ENCODE data around the gene MCM3AP. TPM values are rescaled to one million over a fixed set of nuclear protein-coding genes. Genes with fewer than 3 reads are reported as not detected.
"Not testable (repeated sequence)": the region's sequence is repeated elsewhere in the genome, so short reads cannot be mapped to it uniquely, and the experiment has no call there.

Gene MCM3AP
- total RNA-seq, 1 experiment from 2014 or later: 76.2 TPM

- DNase-seq (ENCODE audit: low read depth): no peak
- in situ Hi-C loops (cut with HindIII; ENCODE audit: low pct_unique_long_range_greater_than_20kb, low sequenced_read_pairs): no loop called here
These were observed 72.5 kb downstream of the MCM3AP start for GRCh38 chr21:46212721-46213484.

DNA sequence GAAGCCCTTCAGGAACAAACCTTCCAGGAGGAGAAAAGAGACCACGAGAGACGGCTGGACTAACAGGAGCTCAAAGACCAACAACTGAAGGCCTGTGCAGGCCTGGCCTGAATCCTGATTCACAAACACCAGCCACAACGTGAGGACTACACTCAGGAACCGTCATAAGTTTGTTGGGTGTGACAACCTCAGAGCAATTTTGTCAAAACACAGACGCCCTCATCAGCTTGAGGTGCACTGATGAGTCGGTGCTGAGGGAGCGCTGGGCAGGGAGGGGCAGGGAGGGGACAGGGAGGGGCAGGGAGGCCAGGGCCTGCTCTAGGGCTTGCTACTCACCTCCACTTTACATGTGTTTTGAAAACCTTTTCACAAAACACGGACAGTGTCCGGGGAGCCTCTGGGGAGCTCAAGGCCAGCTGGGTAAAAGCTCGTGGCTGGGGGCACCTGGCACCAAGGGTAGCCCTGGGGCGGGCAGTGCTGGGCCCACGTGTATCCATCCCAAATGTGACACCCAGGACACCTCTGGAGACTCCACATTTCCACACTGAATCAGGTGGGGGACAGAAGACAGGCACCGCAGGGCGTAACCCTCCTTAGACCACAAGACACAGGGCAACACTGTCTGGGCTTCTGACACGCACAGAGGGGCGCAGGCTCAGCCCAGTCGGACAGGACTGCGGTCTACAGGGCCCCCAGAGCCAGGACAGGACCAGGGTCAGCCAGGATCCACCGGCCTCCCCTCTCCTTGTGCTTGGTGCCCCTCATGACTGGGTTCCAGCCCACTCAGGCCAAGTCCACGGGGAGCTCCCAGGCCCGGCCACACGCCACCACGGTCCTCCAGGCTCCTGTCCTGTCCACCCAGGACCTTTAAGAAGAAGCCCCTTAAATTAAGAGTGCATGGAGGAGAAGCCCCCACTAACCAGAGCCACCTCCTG is 73.4 kb downstream of the MCM3AP start:
- DNase-seq (ENCODE audit: low read depth): no peak
- in situ Hi-C loops (cut with HindIII; ENCODE audit: low pct_unique_long_range_greater_than_20kb, low sequenced_read_pairs): no loop called here

DNA sequence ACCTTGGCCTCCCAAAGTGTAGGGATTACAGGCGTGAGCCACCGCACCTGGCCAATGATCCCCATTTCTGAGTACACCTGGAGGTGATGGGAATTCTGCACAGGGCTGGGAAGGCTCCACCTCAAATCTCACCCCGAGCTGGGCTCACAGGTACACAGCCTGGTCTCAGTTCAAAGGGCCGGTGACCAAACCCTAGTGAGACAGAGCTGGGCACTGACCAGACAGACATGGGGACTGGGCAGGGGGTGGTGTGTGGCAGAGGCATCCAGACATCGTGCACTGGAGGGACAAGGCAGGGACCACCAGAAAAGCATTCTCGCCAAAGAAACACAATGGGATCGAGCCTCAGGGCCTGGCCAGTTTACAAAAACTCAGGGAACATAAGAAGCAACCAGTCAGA is 74.0 kb downstream of the MCM3AP start:
- no peak for DNase-seq (ENCODE audit: low read depth)
- in situ Hi-C loops (cut with HindIII; ENCODE audit: low pct_unique_long_range_greater_than_20kb, low sequenced_read_pairs): no loop called here

GRCh38 chr21:46210378-46211136 is 74.9 kb downstream of the MCM3AP start:
- in situ Hi-C loops (cut with HindIII; ENCODE audit: low pct_unique_long_range_greater_than_20kb, low sequenced_read_pairs): no loop called here
- no peak for DNase-seq (ENCODE audit: low read depth)

DNA sequence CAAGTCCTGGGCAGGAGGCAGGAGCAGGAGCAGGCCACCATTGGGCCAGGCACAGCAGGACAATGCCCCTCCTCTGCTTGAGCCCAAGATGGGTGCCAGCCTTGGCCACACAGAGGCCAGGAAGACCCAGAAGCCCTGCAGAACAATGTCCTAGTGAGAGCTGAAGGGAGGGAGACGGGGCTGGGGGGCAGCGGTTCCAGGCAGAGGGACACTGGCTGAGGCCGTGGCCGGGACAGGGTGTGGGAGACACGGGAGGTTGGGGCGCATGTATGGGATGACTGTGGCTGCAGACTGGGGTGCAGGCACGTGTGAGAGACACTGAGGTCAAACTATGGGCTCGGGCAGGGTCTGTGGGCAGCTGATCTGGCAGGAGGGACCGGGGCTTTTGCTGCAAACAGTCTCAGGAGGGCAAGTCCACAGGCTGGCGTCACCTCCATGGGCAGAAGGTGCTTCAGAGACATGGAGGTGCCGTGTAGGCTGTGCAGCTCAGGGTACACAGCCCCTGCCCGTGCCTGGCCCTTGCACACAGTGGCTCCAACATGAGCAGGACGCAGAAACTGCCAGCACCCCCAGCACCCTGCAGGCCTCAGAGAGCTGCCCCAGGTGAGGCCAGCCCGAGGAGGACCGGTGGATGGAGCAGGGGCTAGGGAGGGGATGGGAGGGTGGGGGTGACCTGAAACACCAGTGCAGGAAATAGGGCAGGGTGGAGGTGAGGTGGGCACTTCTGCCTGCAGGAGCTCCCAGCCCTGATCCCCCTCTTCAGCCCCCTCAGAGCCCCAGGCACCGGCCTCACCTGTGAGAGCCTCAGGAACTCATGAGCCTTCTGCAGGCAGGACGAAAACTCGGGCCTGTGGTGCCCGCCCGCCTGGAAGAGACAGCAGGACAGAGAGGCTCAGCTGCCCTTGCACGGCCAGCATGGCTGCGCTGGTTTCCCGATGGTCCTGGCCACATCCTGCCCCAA is 76.4 kb downstream of the MCM3AP start:
- in situ Hi-C loops (cut with HindIII; ENCODE audit: low pct_unique_long_range_greater_than_20kb, low sequenced_read_pairs): no loop called here
- DNase-seq (ENCODE audit: low read depth): no peak

- in situ Hi-C loops (cut with HindIII; ENCODE audit: low pct_unique_long_range_greater_than_20kb, low sequenced_read_pairs): no loop called here
- no peak for DNase-seq (ENCODE audit: low read depth)
These were observed 77.4 kb downstream of the MCM3AP start for GRCh38 chr21:46207920-46208591.

DNA sequence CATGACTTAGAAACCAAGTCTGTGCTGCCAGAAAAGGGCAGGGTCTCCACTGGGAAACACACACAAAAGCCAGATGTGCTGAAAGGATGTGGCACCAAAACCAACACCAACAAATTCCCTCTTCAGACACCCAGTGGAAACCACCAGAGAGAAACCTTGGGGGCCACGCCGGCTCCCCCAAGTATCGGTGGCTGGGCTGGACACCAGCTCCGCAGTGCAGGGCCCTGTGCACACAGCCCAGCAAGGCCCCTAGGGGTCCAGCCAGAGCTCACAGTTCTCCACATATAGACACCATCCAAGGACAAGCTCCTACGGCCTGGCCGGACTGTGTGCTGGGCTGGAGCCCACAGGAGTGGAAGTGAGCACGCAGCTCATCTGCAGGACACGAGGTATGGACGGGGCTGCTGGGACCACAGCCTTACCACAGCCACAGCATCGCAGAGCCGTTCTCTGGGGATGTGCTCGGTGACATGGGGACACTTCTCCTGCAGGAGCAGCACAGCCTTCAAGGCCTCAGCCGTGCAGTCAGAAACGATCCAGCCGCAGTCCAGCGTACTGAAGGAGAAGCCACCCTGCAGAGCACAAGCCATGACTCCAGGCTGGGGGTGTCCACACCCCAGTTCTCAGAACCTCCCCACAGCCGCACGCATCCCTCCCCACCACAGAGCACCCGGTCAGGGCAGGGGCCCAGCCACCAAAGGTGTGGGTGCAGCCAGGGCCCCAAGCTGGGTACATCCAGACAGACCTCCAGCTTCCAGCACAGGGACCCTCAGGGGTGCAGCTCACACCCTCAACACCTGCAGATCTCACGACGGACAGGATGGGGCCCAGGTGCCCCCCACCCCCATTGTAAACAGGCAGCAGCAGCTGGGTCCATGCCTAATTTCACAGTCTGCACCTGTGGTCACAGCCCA is 78.1 kb downstream of the MCM3AP start:
- in situ Hi-C loops (cut with HindIII; ENCODE audit: low pct_unique_long_range_greater_than_20kb, low sequenced_read_pairs): no loop called here
- DNase-seq (ENCODE audit: low read depth): no peak

DNA sequence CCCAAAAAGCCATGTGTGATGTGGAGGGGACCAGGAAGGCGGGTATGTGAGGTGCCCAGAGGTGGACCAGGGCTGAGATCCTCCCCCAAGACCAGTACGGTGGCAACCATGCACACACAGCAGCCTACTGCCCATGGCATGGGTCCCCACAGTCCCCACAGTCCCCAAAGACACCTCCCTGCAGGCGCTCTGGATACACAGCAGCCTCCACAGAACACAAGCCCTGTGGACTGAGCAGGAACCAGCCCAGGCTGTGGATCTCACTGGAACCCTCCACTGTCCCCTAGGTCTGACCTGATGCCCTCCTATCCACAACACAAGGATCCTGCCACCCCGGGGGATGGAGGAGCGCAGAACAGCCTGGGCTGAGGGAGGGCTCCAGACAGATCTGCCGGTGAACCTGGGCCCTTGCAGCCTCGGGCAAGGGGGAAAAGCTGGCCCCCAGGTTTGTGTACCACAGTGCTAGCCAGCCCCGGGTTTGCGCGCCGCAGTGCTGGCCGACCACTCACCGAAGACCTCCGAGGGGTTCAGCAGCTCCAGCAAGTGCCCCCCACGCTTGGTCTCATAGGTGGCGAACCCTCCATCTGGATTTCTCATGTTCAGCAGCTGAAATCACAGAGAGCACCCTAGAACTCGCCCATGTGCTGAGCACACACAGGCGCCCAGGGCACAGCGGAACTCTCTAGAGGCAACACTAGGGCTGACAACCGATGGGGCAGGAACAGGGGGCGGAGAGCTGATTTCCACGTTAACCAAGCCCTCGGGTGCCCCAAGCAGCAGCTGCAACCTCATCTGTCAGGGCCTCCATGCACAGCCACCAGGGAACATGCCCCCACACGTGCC is 79.0 kb downstream of the MCM3AP start:
- no peak for DNase-seq (ENCODE audit: low read depth)
- in situ Hi-C loops (cut with HindIII; ENCODE audit: low pct_unique_long_range_greater_than_20kb, low sequenced_read_pairs): no loop called here

- in situ Hi-C loops (cut with HindIII; ENCODE audit: low pct_unique_long_range_greater_than_20kb, low sequenced_read_pairs): no loop called here
- DNase-seq (ENCODE audit: low read depth): no peak
These were observed 79.6 kb downstream of the MCM3AP start for GRCh38 chr21:46205766-46206162.

DNA sequence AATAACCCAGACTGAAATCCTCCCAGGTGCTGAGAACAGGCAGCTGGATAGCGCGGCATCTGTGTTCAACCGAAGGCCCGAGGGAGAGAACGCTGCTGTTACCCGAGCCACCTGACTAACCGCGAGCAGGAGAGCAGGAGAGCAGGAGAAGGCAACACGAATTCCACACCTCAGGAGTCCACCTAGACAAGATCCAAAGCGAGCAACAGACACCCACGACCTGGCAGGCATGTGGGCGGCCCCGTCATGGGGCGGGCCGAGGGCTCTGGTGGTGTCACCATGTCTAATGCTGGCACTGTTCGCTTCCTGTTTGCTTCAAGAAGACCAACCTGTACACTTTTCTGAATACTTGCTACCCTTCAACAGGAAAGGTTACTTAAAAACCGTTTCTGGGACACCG is 80.2 kb downstream of the MCM3AP start:
- in situ Hi-C loops (cut with HindIII; ENCODE audit: low pct_unique_long_range_greater_than_20kb, low sequenced_read_pairs): no loop called here

DNA sequence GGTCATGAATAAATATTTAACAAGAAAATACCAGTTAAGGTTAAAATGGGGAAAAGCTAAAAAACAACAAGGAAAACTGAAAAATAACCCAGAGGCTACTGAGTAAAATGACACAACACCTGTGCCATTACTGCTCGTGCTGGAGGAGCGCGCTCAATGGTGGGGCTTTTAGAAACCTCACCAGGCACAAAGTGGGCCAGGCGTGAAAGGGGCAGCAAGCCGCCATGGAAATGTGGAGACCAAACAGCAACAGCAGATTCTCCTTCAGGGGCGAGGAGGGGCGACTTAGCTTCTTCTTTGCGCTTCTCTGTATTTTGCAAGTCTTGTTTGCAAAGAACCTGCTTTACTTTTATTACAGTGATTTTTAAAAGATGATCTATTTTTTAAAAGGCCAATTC is 82.2 kb downstream of the MCM3AP start:
- in situ Hi-C loops (cut with HindIII; ENCODE audit: low pct_unique_long_range_greater_than_20kb, low sequenced_read_pairs): no loop called here
- DNase-seq (ENCODE audit: low read depth): no peak

More for the DNA sequence above, 80.2 kb downstream of the MCM3AP start:
- no peak for DNase-seq (ENCODE audit: low read depth)

GRCh38 chr21:46202592-46203202 is 82.7 kb downstream of the MCM3AP start:
- DNase-seq (ENCODE audit: low read depth): no peak
- in situ Hi-C loops (cut with HindIII; ENCODE audit: low pct_unique_long_range_greater_than_20kb, low sequenced_read_pairs): no loop called here

DNA sequence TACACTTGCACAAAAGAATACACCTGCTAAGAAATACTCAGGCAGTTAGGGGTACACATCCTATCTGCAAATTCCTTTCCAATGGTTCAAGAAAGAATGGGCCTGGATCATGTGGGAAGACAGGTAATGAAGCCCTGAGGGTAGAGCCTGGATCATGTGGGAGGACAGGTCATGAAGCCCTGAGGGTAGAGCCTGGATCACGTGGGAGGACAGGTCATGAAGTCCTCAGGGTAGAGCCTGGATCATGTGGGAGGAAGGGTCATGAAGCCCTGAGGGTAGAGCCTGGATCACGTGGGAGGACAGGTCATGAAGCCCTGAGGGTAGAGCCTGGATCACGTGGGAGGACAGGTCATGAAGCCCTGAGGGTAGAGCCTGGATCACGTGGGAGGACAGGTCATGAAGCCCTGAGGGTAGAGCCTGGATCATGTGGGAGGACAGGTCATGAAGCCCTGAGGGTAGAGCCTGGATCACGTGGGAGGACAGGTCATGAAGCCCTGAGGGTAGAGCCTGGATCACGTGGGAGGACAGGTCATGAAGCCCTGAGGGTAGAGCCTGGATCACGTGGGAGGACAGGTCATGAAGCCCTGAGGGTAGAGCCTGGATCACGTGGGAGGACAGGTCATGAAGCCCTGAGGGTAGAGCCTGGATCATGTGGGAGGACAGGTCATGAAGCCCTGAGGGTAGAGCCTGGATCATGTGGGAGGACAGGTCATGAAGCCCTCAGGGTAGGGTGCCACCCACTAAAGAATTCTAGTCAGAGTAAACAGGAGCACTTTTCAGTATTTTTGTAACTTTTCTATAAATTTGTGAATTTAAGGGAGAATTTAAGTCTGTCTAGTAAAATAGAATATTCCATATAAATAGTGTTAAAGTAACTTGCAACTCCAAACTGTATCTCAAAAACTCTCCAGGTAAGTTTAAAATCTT is 84.3 kb downstream of the MCM3AP start:
- DNase-seq (ENCODE audit: low read depth); in situ Hi-C loops (cut with HindIII; ENCODE audit: low pct_unique_long_range_greater_than_20kb, low sequenced_read_pairs): not testable (repeated sequence)
